Fibroblast of skin of left quadriceps (primary cell): ENCODE results near the gene NRCAM.

ENCODE experiments used
- DNase-seq, 2 experiments: peaks; one replicate each; pipeline ENCODE4 v3.0.0-alpha.2; 2013; ENCODE audit warnings: low read depth in 2 of 2

NRCAM gene

GRCh38 chr7:108132551-108133265 is 323.5 kb downstream of the NRCAM start:
- DNase-seq: no peak

GRCh38 chr7:108130261-108130660 is 326.0 kb downstream of the NRCAM start, which contains the start of gene LAMB4:
Gene LAMB4, minus strand, starts transcription at chr7:108130361. Its CDS starts 7,197 bp downstream, at chr7:108123164.
- DNase-seq: no peak

- DNase-seq: no peak
Measured at GRCh38 chr7:108129018-108129965, 326.9 kb downstream of the NRCAM start.

- no peak for DNase-seq
Measured at GRCh38 chr7:108128514-108128913, 327.7 kb downstream of the NRCAM start.

- DNase-seq: no peak
Measured at GRCh38 chr7:108127461-108127860, 328.8 kb downstream of the NRCAM start.

- DNase-seq: no peak
Measured at GRCh38 chr7:108124820-108125219, 331.4 kb downstream of the NRCAM start.

- no peak for DNase-seq
Measured at GRCh38 chr7:108122181-108122580, 334.1 kb downstream of the NRCAM start.

GRCh38 chr7:108120933-108121332 is 335.3 kb downstream of the NRCAM start:
- DNase-seq: no peak

GRCh38 chr7:108120196-108120595 is 336.0 kb downstream of the NRCAM start:
- no peak for DNase-seq

GRCh38 chr7:108118959-108119358 is 337.3 kb downstream of the NRCAM start:
- DNase-seq: no peak

GRCh38 chr7:108114117-108114841 is 342.0 kb downstream of the NRCAM start:
- DNase-seq: no peak

GRCh38 chr7:108112683-108113082 is 343.6 kb downstream of the NRCAM start:
- DNase-seq: no peak

GRCh38 chr7:108109221-108109908 is 346.9 kb downstream of the NRCAM start:
- no peak for DNase-seq

GRCh38 chr7:108108131-108108530 is 348.1 kb downstream of the NRCAM start:
- DNase-seq: no peak

GRCh38 chr7:108104324-108104723 is 351.9 kb downstream of the NRCAM start:
- no peak for DNase-seq

- DNase-seq: no peak
Measured at GRCh38 chr7:108103558-108104298, 352.5 kb downstream of the NRCAM start.

GRCh38 chr7:108102671-108103312 is 353.4 kb downstream of the NRCAM start:
- DNase-seq: no peak

- no peak for DNase-seq
Measured at GRCh38 chr7:108101759-108102158, 354.5 kb downstream of the NRCAM start.

GRCh38 chr7:108099713-108100112 is 356.5 kb downstream of the NRCAM start:
- DNase-seq: peak; percentile 68 to 69

GRCh38 chr7:108097703-108098102 is 358.5 kb downstream of the NRCAM start:
- DNase-seq: no peak
